Measurements from ENCODE around the gene TRIM28.

TRIM28 gene

GRCh38 chr19:58579473-58580142 lies 35.7 kb downstream of the TRIM28 start:
- DNase-seq (ENCODE audit: low spot score), result no peak

DNA sequence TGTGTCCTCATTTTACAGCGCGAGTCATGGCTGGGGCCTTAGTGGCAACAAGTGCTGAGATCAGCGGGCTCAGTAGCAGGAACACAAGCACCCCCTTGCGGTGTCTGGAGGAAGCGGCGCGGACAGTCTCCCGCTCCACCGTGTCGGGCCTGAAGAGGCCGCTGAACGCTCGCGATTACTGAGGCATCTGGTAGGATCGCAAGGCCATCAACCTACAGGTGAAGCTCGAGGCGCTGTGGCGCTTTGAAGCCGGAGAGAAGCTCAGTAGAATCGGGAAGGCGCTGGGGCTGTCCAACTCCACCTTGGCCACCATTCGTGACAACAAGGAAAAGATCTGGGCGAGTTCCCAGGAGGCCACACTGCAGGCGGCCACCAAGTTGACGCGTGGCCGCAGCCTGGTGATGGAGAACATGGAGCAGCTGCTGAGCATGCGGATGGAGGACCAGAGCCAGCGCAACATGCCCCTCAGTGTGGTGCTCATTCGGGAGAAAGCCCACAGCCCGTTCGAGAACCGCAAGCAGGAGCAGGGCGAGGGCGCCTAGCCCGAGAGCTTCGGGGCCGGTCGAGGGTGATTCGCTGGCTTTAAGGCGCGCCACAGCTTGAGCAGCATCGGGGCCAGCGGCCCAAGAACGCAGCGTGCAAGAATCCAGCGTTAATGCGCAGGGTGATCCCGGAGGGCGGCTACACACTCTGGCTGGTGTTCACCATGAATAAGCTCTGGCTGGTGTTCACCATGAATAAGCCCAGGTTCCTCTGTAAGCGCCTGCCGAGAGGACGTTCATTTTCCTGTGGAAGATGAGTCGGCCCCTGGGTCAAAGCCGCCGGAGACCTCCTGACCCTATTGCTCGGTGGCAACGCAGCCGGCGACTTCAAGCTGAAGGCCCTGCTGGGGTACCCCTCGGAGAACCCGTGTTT lies 37.6 kb downstream of the TRIM28 start:
- no peak for DNase-seq (ENCODE audit: low spot score)

- no peak for DNase-seq (ENCODE audit: low spot score)
These were observed 39.1 kb downstream of the TRIM28 start for GRCh38 chr19:58582985-58583384.

DNA sequence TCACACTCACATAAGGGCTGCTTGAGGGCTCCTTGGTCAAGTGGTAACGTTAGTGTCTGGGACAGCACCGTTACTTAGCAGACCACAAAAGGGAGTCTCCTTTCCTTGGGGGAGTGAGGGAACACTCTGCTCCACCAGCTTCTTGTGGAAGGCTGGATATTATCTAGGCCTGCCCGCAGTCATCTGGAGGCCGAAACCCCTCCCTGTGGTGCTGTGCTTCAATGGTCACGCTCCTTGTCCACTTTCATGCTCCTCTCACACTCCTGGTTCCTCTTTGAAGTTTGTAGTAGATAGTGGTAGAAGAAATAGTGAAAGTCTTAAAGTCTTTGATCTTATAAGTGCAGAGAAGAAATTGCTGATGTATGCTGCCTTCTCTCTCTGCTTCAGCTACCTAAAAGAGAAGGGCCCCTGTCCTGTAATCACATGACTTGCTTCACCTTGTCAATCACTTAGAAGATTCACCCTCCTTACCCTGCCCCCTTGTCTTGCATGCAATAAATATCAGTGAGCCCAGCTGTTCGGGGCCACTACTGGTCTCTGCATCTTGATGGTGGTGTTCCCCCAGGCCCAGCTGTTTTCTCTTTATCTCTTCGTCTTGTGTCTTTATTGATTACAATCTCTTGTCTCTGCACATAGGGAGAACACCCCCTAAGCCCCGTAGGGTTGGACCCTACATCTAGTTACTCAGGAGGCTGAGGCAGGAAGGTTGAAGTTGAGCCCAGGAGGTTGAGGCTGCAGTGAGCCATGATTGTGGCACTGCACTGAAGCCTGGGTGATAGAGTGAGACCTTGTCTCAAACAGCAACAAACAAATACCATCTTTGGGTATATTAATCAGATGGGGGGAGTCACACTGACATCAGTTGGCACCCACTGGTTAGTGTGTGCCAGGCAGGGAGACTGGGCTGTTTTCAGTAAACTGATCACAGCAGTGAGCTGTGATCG lies 40.9 kb downstream of the TRIM28 start:
- DNase-seq (ENCODE audit: low spot score), result no peak

DNA sequence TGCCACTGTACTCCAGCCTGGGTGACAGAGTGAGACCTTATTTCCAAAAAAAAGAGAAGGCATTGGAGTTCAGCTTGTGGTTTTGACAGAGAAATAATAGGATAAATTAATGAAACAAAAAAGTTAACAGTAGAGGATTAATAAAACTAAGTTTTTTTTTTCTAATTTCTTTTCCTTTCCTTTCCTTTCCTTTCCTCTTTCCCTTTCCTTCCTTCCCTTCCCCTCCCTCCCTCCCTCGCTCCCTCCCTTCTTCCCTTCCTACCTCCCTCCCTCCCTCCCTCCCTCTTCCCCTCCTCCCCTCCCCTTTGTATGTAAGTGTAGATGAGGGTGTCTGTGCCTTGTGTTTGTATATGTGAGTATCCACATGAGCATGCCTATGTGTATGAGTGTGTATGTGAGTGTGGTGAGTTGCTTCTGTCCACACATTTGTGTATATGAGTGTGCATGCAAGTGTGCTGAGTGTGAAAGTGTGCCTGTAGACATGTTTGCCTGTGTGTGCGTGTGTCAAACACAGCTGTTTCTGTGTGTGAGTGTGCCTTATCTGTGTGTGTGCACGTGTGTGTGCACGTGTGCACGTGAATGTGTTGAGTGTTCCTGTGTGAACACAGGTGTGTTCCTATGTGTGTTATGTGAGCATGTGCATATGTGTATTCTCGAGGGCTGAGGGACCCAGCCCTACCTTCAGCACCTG lies 41.7 kb downstream of the TRIM28 start:
- no peak for DNase-seq (ENCODE audit: low spot score)

DNA sequence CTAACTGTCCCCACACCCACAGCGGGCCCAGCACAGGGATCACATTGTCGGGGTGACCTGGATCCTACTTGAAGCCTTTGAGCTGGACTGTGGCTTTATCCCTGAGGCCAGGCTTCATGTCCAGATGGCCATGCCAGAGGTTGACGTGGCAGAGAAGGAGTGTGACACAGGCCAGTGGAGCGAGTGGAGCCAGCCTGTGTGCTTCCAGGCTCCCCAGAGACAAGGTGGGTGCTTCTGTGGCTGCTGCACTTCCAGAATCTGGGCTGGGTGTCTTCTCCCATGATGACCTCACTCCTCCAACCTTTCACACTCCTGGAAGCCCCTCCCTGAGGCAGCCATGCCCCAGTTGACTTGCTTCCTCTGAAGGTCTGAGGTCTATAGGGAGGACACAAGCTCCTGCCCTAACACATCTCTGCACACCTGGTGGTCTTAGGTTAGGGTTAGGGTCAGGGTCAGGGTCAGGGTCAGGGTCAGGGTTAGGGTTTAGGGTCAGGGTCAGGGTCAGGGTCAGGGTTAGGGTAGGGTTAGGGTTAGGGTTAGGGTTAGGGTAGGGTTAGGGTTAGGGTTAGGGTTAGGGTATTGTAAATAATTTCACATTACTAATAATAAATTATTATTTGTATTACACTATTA lies 42.4 kb downstream of the TRIM28 start:
- DNase-seq (ENCODE audit: low spot score), result no peak

All from HuH-7.5 (cell line).